GM12873 (cell line): ENCODE measurements around the gene ZBTB20.

Experiments used
- TF ChIP-seq, protein P1 (sequence below): IDR thresholded peaks from 2 replicates; pipeline ENCODE4 v1.5.1; 2012; ENCODE audit warnings: low read depth, mild to moderate bottlenecking, moderate library complexity, low read length, control low read depth; ENCODE audit not compliant: insufficient read depth; ENCODE audit errors: missing control alignments

Gene ZBTB20

DNA sequence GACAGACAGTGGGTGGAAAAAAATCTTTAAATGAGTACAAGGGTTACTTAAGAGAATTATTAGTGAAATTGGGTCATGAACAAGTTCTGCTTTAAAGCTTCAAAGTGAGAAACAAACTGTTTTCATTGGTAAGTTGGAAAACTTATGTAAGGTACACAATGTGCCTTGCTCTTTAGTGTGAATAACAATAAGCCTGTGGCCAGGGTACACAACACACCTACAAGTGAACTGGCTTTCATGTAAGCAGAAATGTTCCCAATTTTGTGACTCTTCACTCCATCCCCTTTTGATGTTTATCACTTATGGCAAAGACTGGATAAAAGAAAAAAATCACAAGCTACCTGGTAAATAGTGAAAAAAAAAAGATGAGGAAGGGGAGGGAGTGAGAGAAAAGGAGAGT, 253.7 kb downstream of the ZBTB20 start:
- TF ChIP-seq, protein P1, sequence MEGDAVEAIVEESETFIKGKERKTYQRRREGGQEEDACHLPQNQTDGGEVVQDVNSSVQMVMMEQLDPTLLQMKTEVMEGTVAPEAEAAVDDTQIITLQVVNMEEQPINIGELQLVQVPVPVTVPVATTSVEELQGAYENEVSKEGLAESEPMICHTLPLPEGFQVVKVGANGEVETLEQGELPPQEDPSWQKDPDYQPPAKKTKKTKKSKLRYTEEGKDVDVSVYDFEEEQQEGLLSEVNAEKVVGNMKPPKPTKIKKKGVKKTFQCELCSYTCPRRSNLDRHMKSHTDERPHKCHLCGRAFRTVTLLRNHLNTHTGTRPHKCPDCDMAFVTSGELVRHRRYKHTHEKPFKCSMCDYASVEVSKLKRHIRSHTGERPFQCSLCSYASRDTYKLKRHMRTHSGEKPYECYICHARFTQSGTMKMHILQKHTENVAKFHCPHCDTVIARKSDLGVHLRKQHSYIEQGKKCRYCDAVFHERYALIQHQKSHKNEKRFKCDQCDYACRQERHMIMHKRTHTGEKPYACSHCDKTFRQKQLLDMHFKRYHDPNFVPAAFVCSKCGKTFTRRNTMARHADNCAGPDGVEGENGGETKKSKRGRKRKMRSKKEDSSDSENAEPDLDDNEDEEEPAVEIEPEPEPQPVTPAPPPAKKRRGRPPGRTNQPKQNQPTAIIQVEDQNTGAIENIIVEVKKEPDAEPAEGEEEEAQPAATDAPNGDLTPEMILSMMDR, result no peak

DNA sequence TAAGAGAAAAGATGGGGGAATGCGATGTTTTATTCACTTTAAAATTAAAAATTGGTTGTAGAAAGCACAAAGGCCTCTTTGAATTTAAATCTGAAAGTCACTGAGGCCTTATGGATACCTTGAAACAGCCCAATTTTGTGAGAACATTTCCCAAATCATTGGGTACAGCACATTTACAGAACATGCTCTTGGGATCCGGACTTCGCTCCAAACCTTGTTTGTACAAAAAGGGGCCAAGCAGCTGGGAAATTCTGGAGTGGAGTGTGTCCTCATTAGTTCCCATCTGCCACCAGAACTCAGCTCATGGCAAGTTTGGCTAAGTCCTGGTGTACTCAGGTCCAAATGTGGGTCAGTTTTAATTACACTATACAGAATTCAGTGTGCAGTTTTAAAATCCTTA, 254.2 kb downstream of the ZBTB20 start:
- TF ChIP-seq, protein P1, result no peak

DNA sequence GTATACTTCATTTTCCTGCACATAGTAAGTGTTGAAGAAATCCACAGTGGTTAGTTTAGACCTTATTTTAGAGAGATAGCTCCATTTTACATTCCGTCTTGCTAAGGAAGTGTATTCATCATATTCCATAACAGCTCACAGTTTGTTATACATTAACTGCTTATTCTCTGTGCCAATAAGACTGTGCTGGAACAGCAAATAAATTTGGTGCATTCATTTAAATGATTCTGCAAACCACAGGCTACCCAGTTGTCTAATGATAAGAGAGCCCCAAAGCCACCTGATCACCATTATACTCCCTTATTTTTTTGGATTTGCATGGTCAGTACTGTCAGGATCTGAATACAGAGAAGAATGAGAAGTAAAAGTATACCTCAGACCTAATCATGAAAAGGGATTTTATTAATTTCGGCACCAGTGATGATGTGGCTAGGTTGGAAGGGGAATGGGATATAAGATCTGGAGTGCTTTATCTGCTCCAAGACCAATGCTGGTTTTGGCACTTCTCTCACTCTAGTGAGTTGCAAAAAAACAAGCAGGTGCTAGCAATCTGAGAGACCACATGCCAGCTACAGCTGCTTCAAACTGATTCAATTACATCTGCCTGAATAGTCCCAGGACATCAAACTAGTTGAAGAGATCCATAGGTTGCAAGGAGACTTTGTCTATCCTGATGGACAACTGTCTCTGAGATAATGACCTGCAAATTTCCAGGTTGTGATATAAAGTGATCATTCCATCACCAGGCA, 254.8 kb downstream of the ZBTB20 start:
- TF ChIP-seq, protein P1, result no peak

DNA sequence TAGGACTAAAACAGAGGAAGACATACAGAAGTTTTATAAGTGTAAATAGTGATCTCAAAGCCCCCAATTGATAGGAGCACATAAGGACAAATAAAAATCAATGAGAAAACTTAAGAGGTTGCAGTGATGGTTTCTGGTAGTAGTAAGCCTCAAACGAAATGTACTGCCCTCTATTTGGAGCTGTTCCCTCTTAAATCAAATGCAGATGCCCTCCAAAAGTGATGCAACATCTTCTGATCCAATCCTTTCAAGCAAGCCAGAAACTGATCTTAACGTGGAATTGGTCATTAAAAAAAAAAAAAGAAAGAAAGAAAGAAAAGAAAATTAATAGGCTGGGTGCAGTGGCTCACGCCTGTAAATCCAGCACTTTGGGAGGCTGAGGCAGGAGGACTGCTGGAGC, 259.3 kb downstream of the ZBTB20 start:
- TF ChIP-seq, protein P1, result no peak

DNA sequence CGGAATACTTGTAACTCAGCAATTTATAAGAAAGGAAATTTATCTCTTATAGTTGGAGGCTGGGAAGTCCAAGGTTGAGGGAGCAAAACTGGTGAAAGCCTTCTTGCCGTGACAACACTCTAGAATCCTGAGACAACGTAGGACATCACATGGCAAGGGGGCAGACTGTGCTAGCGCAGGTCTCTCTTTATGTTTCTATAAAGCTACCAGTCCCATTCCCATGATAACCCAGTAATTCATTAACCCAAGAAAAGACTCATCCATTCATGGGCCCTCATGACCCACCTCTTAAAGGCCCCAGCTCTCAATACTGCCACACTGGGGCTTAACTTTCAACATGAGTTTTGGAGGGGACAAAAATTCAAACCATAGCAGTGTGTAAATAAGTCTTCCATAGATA, 260.2 kb downstream of the ZBTB20 start:
- TF ChIP-seq, protein P1, result no peak

DNA sequence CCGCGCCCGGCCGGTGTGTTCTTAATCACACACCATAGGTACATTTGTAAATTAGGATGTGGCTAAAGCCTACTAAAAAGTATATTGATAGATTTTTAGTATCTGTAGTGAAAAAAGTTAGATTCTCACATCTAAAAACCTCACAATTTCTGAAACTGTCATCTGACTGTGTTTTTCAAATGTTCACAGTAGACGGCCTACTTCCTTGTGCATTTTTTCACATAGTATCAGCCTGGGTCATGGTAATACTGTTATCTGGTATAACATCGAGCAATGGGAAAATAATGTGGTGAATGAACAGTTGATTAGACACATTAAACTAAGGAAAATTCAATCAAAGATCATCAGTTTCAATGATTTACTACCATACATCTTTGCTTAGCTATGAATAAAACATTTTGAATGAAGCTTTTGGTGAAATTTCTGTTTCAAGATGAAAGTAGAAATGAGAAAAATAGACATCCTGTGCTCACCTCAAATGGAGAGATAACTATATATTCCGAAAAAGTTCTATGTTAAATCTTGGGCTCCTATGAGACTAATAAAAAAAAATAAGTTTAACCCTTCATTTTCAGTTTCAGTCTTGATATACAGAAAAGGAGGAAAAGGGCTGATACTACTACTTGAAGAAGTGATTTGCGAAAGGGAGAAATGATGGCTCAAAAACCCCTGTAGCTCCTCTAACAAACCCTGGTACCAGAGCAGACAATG, 262.7 kb downstream of the ZBTB20 start:
- TF ChIP-seq, protein P1, result no peak

DNA sequence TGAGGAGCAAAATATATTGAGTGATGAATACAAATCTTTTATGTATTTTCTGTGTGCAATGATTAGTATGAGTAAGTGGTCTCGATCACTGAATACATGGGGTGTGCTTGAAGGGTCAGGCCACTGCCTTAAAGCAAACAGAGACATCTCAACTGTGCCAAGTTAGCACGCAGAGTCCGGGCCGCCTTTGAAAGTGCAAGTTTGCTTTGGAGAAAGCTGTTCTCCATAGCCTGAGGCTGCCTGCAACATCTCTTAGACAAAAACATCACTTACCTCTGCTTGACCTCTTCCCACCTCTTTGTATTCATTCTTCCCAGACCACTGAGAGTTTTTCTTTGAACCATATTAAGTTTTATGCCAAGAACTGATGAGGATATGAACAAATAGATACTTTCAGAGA, 267.0 kb downstream of the ZBTB20 start:
- TF ChIP-seq, protein P1, result no peak
